Upper lobe of left lung (tissue), 4 donors: ENCODE results near the gene NF1.

Experiments used
- EP300 ChIP-seq, 4 donors: sonication (generic); formaldehyde crosslinking; IDR thresholded peaks; one replicate each; pipeline ENCODE4 v1.5.1; 2017; ENCODE audit warnings: antibody characterized with exemption in 4 of 4, control low read depth in 2 of 4
- POLR2A ChIP-seq, 4 donors: fragments of 450-650 bp; IDR thresholded peaks; one replicate each; pipeline ENCODE4 v1.5.1; 2016 to 2017; ENCODE audit warnings: antibody characterized with exemption in 4 of 4, mild to moderate bottlenecking in 2 of 4
- POLR2AphosphoS5 ChIP-seq, 2 donors: sonication (generic); formaldehyde crosslinking; IDR thresholded peaks; one replicate each; pipeline ENCODE4 v1.5.1; 2017; ENCODE audit warnings: antibody characterized with exemption in 2 of 2
- TF ChIP-seq, protein P1 (sequence below), 6 experiments: fragments of 450-650 bp in 4 of 6; fragments of 200-600 bp in 2 of 6; sonication (generic) in 2 of 6; IDR thresholded peaks; one replicate each; pipeline ENCODE4 v1.5.1; 2016 to 2019; ENCODE audit warnings: antibody characterized with exemption in 6 of 6

DNA sequence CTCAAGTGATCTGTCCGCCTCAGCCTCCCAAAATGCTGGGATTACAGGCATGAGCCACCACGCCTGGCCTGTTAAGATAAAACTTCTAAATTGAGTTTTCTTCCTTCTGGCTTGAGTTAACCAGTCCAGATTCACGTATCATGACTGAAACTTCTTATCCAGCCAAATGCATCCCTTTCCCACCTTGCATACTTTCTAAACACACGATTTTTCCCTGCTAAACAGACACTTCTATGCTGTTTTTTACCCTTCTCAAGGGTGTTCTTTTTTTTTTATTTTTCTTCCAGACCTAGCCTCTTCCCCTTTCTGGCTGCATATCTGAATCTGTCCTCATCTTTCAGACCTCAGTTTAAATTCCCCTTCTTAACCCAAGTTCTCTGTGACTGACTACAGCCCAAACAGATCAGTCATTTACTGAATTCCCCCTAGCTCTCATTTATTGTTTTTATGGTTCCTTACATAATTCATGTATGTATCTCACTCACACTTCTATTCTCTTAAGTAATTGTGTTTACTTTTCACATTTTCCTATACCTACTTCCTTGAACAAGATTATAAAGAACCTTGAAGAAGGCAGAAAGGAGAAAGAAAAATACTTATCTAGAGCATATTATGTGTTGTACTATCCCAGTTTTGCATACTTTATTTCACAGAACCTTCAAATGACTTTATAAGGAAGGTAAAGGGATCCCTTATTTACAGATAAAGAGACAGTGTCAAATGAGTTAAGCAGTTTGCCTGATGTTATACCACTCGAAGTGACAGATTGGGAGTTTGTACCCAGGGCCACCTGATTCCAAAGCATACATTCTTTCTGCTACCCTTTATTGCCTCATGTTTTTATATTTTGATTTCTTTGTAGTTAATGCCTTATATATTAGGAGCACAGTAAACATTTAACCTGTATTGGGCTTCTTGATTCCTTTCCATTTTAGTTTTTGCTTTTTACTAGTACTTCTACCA is 213.9 kb downstream of the NF1 start:
- TF ChIP-seq, protein P1, sequence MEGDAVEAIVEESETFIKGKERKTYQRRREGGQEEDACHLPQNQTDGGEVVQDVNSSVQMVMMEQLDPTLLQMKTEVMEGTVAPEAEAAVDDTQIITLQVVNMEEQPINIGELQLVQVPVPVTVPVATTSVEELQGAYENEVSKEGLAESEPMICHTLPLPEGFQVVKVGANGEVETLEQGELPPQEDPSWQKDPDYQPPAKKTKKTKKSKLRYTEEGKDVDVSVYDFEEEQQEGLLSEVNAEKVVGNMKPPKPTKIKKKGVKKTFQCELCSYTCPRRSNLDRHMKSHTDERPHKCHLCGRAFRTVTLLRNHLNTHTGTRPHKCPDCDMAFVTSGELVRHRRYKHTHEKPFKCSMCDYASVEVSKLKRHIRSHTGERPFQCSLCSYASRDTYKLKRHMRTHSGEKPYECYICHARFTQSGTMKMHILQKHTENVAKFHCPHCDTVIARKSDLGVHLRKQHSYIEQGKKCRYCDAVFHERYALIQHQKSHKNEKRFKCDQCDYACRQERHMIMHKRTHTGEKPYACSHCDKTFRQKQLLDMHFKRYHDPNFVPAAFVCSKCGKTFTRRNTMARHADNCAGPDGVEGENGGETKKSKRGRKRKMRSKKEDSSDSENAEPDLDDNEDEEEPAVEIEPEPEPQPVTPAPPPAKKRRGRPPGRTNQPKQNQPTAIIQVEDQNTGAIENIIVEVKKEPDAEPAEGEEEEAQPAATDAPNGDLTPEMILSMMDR (IDR thresholded peaks at IDR 0.05) = no peak
- no peak for TF ChIP-seq POLR2AphosphoS5 (IDR thresholded peaks at IDR 0.05)
- peak in 1 of 4 donors; percentile 44 for TF ChIP-seq POLR2A (IDR thresholded peaks at IDR 0.05)
- no peak for TF ChIP-seq EP300 (IDR thresholded peaks at IDR 0.05)
